Measurements from ENCODE around the gene RPTOR. TPM values are rescaled to one million over a fixed set of nuclear protein-coding genes. Genes with fewer than 3 reads are reported as not detected.

Gene RPTOR
- total RNA-seq, 1 donor from 2014 or later: 21.8 TPM

- intact Hi-C loops (cut with micrococcal nuclease): no loop called here
- Histone ChIP-seq H3K36me3 (no peaks in the 10 kb centered on the region), H3K4me3 (no peak overlapping the region), H3K9me3 (replicated peaks) (peaks cover 17% of the 10 kb centered on the region), H3K27me3 (ENCODE audit: low read depth) (no peaks in the 10 kb centered on the region), H3K27ac (replicated peaks) (no peak overlapping the region), H3K4me1 (no peaks in the 10 kb centered on the region)
- DNase-seq: no peak
- no peak for TF ChIP-seq CTCF (IDR thresholded peaks at IDR 0.05; ENCODE audit: borderline replicate concordance)
Measured at GRCh38 chr17:80802626-80803450, 258.2 kb downstream of the RPTOR start.

GRCh38 chr17:80803451-80804428 is 259.1 kb downstream of the RPTOR start:
- Histone ChIP-seq H3K27ac (replicated peaks) (no peak overlapping the region), H3K36me3 (no peaks in the 10 kb centered on the region), H3K4me1 (no peaks in the 10 kb centered on the region), H3K9me3 (replicated peaks) (peaks cover 17% of the 10 kb centered on the region), H3K27me3 (ENCODE audit: low read depth) (no peaks in the 10 kb centered on the region), H3K4me3 (no peak overlapping the region)
- no peak for DNase-seq
- no peak for TF ChIP-seq CTCF (IDR thresholded peaks at IDR 0.05; ENCODE audit: borderline replicate concordance)
- intact Hi-C loops (cut with micrococcal nuclease): no loop called here

- H3K27ac ChIP-seq (replicated peaks): no peak overlapping the region
- TF ChIP-seq CTCF (IDR thresholded peaks at IDR 0.05; ENCODE audit: borderline replicate concordance): no peak
- no peaks in the 10 kb centered on the region for H3K27me3 ChIP-seq (ENCODE audit: low read depth)
- DNase-seq: no peak
- intact Hi-C loops (cut with micrococcal nuclease): no loop called here
- H3K36me3 ChIP-seq: no peaks in the 10 kb centered on the region
- H3K4me1 ChIP-seq: no peaks in the 10 kb centered on the region
- no peak overlapping the region for H3K4me3 ChIP-seq
- peaks cover 17% of the 10 kb centered on the region for H3K9me3 ChIP-seq (replicated peaks)
Measured at GRCh38 chr17:80804466-80804865, 259.8 kb downstream of the RPTOR start.

GRCh38 chr17:80805032-80805751 is 260.6 kb downstream of the RPTOR start:
- no peaks in the 10 kb centered on the region for H3K4me1 ChIP-seq
- H3K4me3 ChIP-seq: no peak overlapping the region
- no peaks in the 10 kb centered on the region for H3K27me3 ChIP-seq (ENCODE audit: low read depth)
- TF ChIP-seq CTCF (IDR thresholded peaks at IDR 0.05; ENCODE audit: borderline replicate concordance): no peak
- intact Hi-C loops (cut with micrococcal nuclease): no loop called here
- peaks cover 17% of the 10 kb centered on the region for H3K9me3 ChIP-seq (replicated peaks)
- DNase-seq: no peak
- no peaks in the 10 kb centered on the region for H3K36me3 ChIP-seq
- no peak overlapping the region for H3K27ac ChIP-seq (replicated peaks)

- no peak overlapping the region for H3K4me3 ChIP-seq
- DNase-seq: no peak
- peaks cover 17% of the 10 kb centered on the region for H3K9me3 ChIP-seq (replicated peaks)
- intact Hi-C loops (cut with micrococcal nuclease): no loop called here
- no peak overlapping the region for H3K27ac ChIP-seq (replicated peaks)
- no peak for TF ChIP-seq CTCF (IDR thresholded peaks at IDR 0.05; ENCODE audit: borderline replicate concordance)
- no peaks in the 10 kb centered on the region for H3K36me3 ChIP-seq
- H3K4me1 ChIP-seq: no peaks in the 10 kb centered on the region
- no peaks in the 10 kb centered on the region for H3K27me3 ChIP-seq (ENCODE audit: low read depth)
Measured at GRCh38 chr17:80807014-80807413, 262.4 kb downstream of the RPTOR start.
